SU-DHL-6 (cell line): Measurements from ENCODE around the gene ATP10A.

Source experiments
- CTCF ChIP-seq: fragments of 200-600 bp; sonication (generic); IDR thresholded peaks from one replicate; pipeline ENCODE4 v1.5.1; 2017; ENCODE audit warnings: antibody characterized with exemption, mild to moderate bottlenecking, low read length, moderate library complexity; ENCODE audit not compliant: insufficient read depth, poor library complexity, severe bottlenecking
- EZH2phosphoT487 ChIP-seq: fragments of 200-600 bp; sonication (generic), shearing (Covaris generic); conservative IDR thresholded peaks from 2 replicates; pipeline ENCODE4 v1.6.1; 2018; ENCODE audit warnings: mild to moderate bottlenecking, antibody characterized with exemption, low read length, moderate library complexity, mixed read lengths

DNA sequence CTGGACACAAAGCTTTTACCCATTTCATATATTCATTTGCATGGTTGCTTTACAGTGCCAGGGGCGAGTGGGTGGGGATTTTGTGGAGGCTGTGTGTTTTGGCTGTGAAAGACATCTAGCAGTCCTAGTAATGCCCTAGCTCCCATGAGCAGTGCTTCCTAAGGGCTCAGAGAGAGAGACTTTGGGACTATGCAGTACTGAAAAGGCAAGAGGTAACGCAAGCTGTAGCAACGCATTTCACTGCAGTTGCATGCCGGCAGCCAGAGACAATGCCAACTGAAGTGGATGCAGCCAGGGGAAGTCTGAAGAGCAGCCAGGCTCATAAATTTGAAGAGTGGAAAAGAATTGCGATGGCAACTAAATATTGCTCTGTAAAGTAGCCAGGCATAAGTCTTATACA is 27.4 kb upstream of the ATP10A start:
- no peak for TF ChIP-seq EZH2phosphoT487
- no peak for TF ChIP-seq CTCF
